OCI-M2 (cell line): ENCODE results near the gene CD79B.

Experiments
- DNase-seq: peaks from one replicate; lab custom pipeline; 2025; ENCODE audit not compliant: unreplicated experiment; lab: John Stamatoyannopoulos, UW

The CD79B gene

DNA sequence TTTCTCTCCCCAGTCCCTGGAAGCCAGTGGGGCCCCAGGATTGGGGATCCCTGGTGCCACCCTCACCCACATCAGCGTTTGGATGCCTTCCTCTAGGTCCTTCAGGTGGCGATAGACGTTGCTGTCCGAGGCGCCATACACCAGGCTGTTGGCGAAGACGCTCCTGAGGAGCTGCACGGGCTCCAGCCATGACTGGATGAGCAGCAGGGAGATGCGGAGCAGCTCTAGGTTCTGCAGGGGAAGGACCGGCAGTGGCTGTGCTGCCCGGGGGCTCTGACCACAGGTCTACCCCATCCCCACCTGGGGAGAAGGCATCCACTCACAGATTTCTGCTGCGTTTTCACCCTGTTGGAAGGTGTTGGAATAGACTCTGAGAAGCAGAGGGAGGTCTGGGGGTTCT lies 51.4 kb downstream of the CD79B start:
- no peak for DNase-seq
